K562 (cell line): ENCODE measurements around the gene ASCC1. TPM values are rescaled to one million over a fixed set of nuclear protein-coding genes. Genes with fewer than 3 reads are reported as not detected.

ENCODE experiments used
- ATAC-seq: fragments of 200-7000 bp; cut with Tn5 transposase; 3 replicates; pipeline ENCODE4 v1.9.1; 2020; ENCODE audit warnings: moderate library complexity
- BruUV-seq: library from RNA; stranded (reverse); fragments of 400-500 nt; replicated peaks from 2 replicates; lab custom pipeline; 2021; lab: Mats Ljungman, UMichigan
- CTCF ChIA-PET: fragments of 300-600 bp; formaldehyde crosslinking; extraction: SDS; loops from one replicate; lab custom pipeline; 2021; ENCODE audit warnings: low intra/inter-chr PET ratio; lab: Yijun Ruan, JAX
- POLR2A ChIA-PET: fragments of 300-600, 350-650 bp; sonication (Branson Sonifier 250); formaldehyde crosslinking; extraction: SDS; loops from one replicate; lab custom pipeline; 2021; ENCODE audit warnings: antibody characterized with exemption, inconsistent platforms; lab: Yijun Ruan, JAX
- DNase-seq, 4 experiments: peaks; one replicate each; pipeline versions ENCODE4 v3.0.0 to v3.0.0-alpha.2; 2011 to 2018; ENCODE audit warnings: low spot score in 3 of 4, mixed read lengths in 3 of 4; ENCODE audit errors: extremely low read depth in 1 of 4
- FAIRE-seq: peaks from 2 replicates; lab custom pipeline; 2011; peaks lifted over from hg19 to GRCh38; lab: Jason Lieb, UNC
- H2AFZ ChIP-seq: 2 replicates; pipeline ENCODE4 v1.6.0; 2011; ENCODE audit warnings: low read depth, low read length, control low read depth, inconsistent platforms
- H3K27ac ChIP-seq: fragments of 200-600 bp; 3 replicates; pipeline ENCODE4 v1.8.0; 2011; ENCODE audit warnings: low read depth, mild to moderate bottlenecking, control low read depth, inconsistent platforms, low read length, moderate library complexity, mixed read lengths; ENCODE audit errors: extremely low read depth
- H3K27me3 ChIP-seq, 2 experiments: fragments of 300-600 bp in 1 of 2; 2 replicates in 1 of 2; 3 replicates in 1 of 2; pipeline versions ENCODE4 v1.6.0 to v1.8.0; 2011; ENCODE audit warnings: inconsistent platforms in 2 of 2, low read length in 2 of 2, mild to moderate bottlenecking in 1 of 2, mixed read lengths in 1 of 2, moderate library complexity in 1 of 2; ENCODE audit not compliant: control insufficient read depth in 2 of 2, insufficient read depth in 2 of 2
- H3K36me3 ChIP-seq: fragments of 300-600 bp; 3 replicates; pipeline ENCODE4 v1.8.0; 2011; ENCODE audit warnings: mild to moderate bottlenecking, low read length, inconsistent platforms; ENCODE audit not compliant: control insufficient read depth, insufficient read depth
- H3K4me1 ChIP-seq, 2 experiments: fragments of 200-600 bp in 1 of 2; replicated peaks in 1 of 2; 2 replicates in 1 of 2; 3 replicates in 1 of 2; pipeline versions ENCODE4 v1.5.1 to v1.8.0; 2011; ENCODE audit warnings: inconsistent platforms in 2 of 2, low read length in 2 of 2, mild to moderate bottlenecking in 1 of 2, mixed read lengths in 1 of 2, moderate library complexity in 1 of 2; ENCODE audit not compliant: control insufficient read depth in 2 of 2, insufficient read depth in 2 of 2
- H3K4me2 ChIP-seq: 2 replicates; pipeline ENCODE4 v1.6.1; 2011; ENCODE audit warnings: low read length, control low read depth, inconsistent platforms, mixed read lengths; ENCODE audit not compliant: insufficient read depth
- H3K4me3 ChIP-seq: fragments of 200-600 bp; sonication (generic), shearing (Covaris generic); 2 replicates; pipeline ENCODE4 v1.5.1; 2016; ENCODE audit warnings: control low read depth, inconsistent platforms
- H3K79me2 ChIP-seq: fragments of 200-600 bp; 3 replicates; pipeline ENCODE4 v1.8.0; 2011; ENCODE audit warnings: low read length, inconsistent platforms; ENCODE audit not compliant: control insufficient read depth, insufficient read depth
- H3K9ac ChIP-seq, 2 experiments: 2 replicates each; pipeline versions ENCODE4 v1.6.0 to v1.6.1; 2011; ENCODE audit warnings: low read depth in 2 of 2, low read length in 2 of 2, control low read depth in 1 of 2, inconsistent platforms in 1 of 2, mild to moderate bottlenecking in 1 of 2, mixed read lengths in 1 of 2; ENCODE audit not compliant: insufficient read depth in 1 of 2
- H3K9me1 ChIP-seq: one replicate; pipeline ENCODE4 v1.6.0; 2011; ENCODE audit warnings: inconsistent platforms, mild to moderate bottlenecking, low read length, moderate library complexity; ENCODE audit not compliant: control insufficient read depth, insufficient read depth
- H3K9me3 ChIP-seq: replicated peaks from 2 replicates; pipeline ENCODE4 v1.5.1; 2011; ENCODE audit warnings: low read depth, low read length, inconsistent platforms; ENCODE audit not compliant: control insufficient read depth, insufficient read depth
- H4K20me1 ChIP-seq: replicated peaks from 2 replicates; pipeline ENCODE4 v1.6.1; 2011; ENCODE audit warnings: low read length, inconsistent platforms, mixed read lengths; ENCODE audit not compliant: control insufficient read depth, insufficient read depth
- ARID1B ChIP-seq: fragments of 450-650 bp; IDR thresholded peaks from 2 replicates; pipeline ENCODE4 v1.6.1; 2016; ENCODE audit warnings: antibody characterized with exemption, mild to moderate bottlenecking, inconsistent platforms
- BMI1 ChIP-seq: fragments of 150-350 bp; IDR thresholded peaks from 2 replicates; pipeline ENCODE4 v1.6.1; 2014; ENCODE audit warnings: low read length
- CEBPG ChIP-seq, 3 experiments: fragments of 200-800 bp in 1 of 3; sonication (Bioruptor generic) in 1 of 3; sonication (generic) in 1 of 3; formaldehyde crosslinking in 1 of 3; IDR thresholded peaks in 2 of 3; conservative IDR thresholded peaks in 1 of 3; 2 replicates each; pipeline versions ENCODE4 v1.6.1 to v1.8.0; 2016 to 2022; ENCODE audit warnings: missing compliant biosample characterization in 2 of 3, missing genetic modification characterization in 2 of 3, mild to moderate bottlenecking in 1 of 3, missing genetic modification reagents in 1 of 3
- ELF4 ChIP-seq: fragments of 450-650 bp; formaldehyde crosslinking; IDR thresholded peaks from 2 replicates; pipeline ENCODE4 v1.4.0; 2022; ENCODE audit warnings: missing genetic modification characterization
- GABPB1 ChIP-seq: sonication (generic); formaldehyde crosslinking; IDR thresholded peaks from 2 replicates; pipeline ENCODE4 v1.8.0; 2022; ENCODE audit warnings: mild to moderate bottlenecking, missing genetic modification reagents
- HNRNPUL1 ChIP-seq: fragments of 200-400 bp; formaldehyde crosslinking; IDR thresholded peaks from 2 replicates; pipeline ENCODE4 v1.6.1; 2017; ENCODE audit warnings: low read length
- SMARCB1 ChIP-seq: IDR thresholded peaks from 2 replicates; pipeline ENCODE4 v1.6.1; 2011; ENCODE audit warnings: improper control_type of control experiment, low read depth; ENCODE audit not compliant: insufficient read length
- SRF ChIP-seq, 2 experiments: fragments of 250-450, 450-650 bp in 1 of 2; sonication (Bioruptor Pico) in 1 of 2; sonication (generic) in 1 of 2; formaldehyde crosslinking; IDR thresholded peaks; 2 replicates each; pipeline versions ENCODE4 v1.5.0 to v1.5.1; 2020 to 2022; ENCODE audit warnings: mild to moderate bottlenecking in 1 of 2, missing genetic modification reagents in 1 of 2
- STAG1 ChIP-seq: sonication (generic); formaldehyde crosslinking; IDR thresholded peaks from 2 replicates; pipeline ENCODE4 v1.5.0; 2020; ENCODE audit warnings: missing genetic modification reagents, borderline replicate concordance
- ZKSCAN3 ChIP-seq: fragments of 250-450 bp; sonication (Bioruptor Pico); IDR thresholded peaks from 2 replicates; pipeline ENCODE4 v1.4.0; 2020
- ZNF263 ChIP-seq: sonication (generic); formaldehyde crosslinking; IDR thresholded peaks from 2 replicates; pipeline ENCODE4 v1.8.0; 2022; ENCODE audit warnings: mild to moderate bottlenecking, missing genetic modification reagents, borderline replicate concordance
- ZNF354B ChIP-seq: fragments of 250-450 bp; sonication (Bioruptor Pico); IDR thresholded peaks from 2 replicates; pipeline ENCODE4 v1.4.0; 2020
- ZNF384 ChIP-seq: IDR thresholded peaks from 2 replicates; pipeline ENCODE4 v1.6.1; 2012; ENCODE audit warnings: low read depth, low read length, improper control_type of control experiment
- WGBS: fragments of 100-300 bp; shearing (Covaris generic); methylation state at CpG from one replicate; pipeline ENCODE4 v1.1.6; 2016; ENCODE audit warnings: low coverage, mixed read lengths; ENCODE audit not compliant: insufficient coverage; ENCODE audit errors: missing lambda C conversion rate; 5-methylcytosine and 5-hydroxymethylcytosine counted together
- in situ Hi-C: fragments of 300-500 bp; cut with MboI; formaldehyde crosslinking; loops from 4 replicates; pipeline ENCODE4 v1.15.0; 2018; ENCODE audit warnings: inconsistent platforms, mixed read lengths
- intact Hi-C: fragments of 100-400 bp; cut with micrococcal nuclease; formaldehyde crosslinking; loops from 2 replicates; pipeline ENCODE4 v1.14.2; 2022
- polyA plus RNA-seq, 8 experiments: library from polyadenylated mRNA; depleted of rRNA in 4 of 8; stranded (reverse) in 5 of 8; unstranded in 3 of 8; fragments of >200 nt; fragmentation: Nextera tagmentation in 2 of 8; fragmentation: Illumina TruSeq in 1 of 8; extraction: Ambion mirVana in 2 of 8; extraction: Trizol in 1 of 8; gene quantifications; 2 replicates each; pipeline versions ENCODE4 v1.2.1 to v1.2.3, GENCODE V29; 2011 to 2014; ENCODE audit warnings: inconsistent platforms in 1 of 8, missing spikeins in 1 of 8
- total RNA-seq, 7 experiments: library from RNA; depleted of rRNA in 6 of 7; stranded (reverse); fragments of >200 nt in 6 of 7; fragmentation: Illumina TruSeq in 2 of 7; extraction: Trizol in 2 of 7; gene quantifications; 2 replicates each; pipeline versions ENCODE4 v1.2.1 to v1.2.3, GENCODE V29; 2011 to 2021; ENCODE audit warnings: low replicate concordance in 1 of 7
- TF ChIP-seq, protein P1 (sequence below): fragments of 250-450 bp; sonication (Bioruptor Pico); IDR thresholded peaks from 2 replicates; pipeline ENCODE4 v1.4.0; 2020

The ASCC1 gene
- total and polyA plus RNA-seq, 9 of the 15 experiments (the other 6 are each of a cell fraction or from before 2014, with no cell fraction given) = 31.7 to 73.3 (median 52.8) TPM

GRCh38 chr10:72105098-72105475 lies 111.0 kb downstream of the ASCC1 start:
- Histone ChIP-seq H3K36me3 (peaks cover 14% of the 10 kb centered on the region; the same call in 1 of the 3 replicates), H4K20me1 (no peaks in the 10 kb centered on the region)
- TF ChIP-seq BMI1 = no peak
- no peak for TF ChIP-seq ZNF263 (CRISPR knock-in tag)
- no peak for TF ChIP-seq ZNF384
- TF ChIP-seq, protein P1, sequence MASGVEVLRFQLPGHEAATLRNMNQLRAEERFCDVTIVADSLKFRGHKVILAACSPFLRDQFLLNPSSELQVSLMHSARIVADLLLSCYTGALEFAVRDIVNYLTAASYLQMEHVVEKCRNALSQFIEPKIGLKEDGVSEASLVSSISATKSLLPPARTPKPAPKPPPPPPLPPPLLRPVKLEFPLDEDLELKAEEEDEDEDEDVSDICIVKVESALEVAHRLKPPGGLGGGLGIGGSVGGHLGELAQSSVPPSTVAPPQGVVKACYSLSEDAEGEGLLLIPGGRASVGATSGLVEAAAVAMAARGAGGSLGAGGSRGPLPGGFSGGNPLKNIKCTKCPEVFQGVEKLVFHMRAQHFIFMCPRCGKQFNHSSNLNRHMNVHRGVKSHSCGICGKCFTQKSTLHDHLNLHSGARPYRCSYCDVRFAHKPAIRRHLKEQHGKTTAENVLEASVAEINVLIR = no peak
- TF ChIP-seq GABPB1 (CRISPR knock-in tag) = no peak
- no peak for TF ChIP-seq ARID1B
- no peak for TF ChIP-seq ZKSCAN3 (CRISPR knock-in tag)
- no peak for TF ChIP-seq CEBPG (CRISPR knock-in tag; IDR thresholded peaks at IDR 0.05)
- TF ChIP-seq CEBPG (tag; conservative IDR thresholded peaks at IDR 0.05 in 1 of 2, IDR thresholded peaks at IDR 0.05 in 1 of 2) = no peak
- no peak for TF ChIP-seq SMARCB1
- TF ChIP-seq SRF (CRISPR knock-in tag; IDR thresholded peaks at IDR 0.05) = no peak
- TF ChIP-seq ZNF354B (CRISPR knock-in tag) = no peak
- TF ChIP-seq STAG1 (CRISPR knock-in tag) = no peak
- TF ChIP-seq HNRNPUL1 = no peak
- no peak for TF ChIP-seq ELF4 (CRISPR knock-in tag)
- TF ChIP-seq, all 486 proteins: peak for 0
- no peaks in the 10 kb centered on the region for H3K9me3 ChIP-seq
- DNase-seq = no peak
- H3K4me3 ChIP-seq = no peak overlapping the region
- H3K27me3 ChIP-seq = no peaks in the 10 kb centered on the region
- whole genome bisulfite sequencing = 86% methylated on average over 9 of the region's 9 CpGs
- no peak overlapping the region for H3K27ac ChIP-seq
- no peak overlapping the region for H3K9ac ChIP-seq
- no peaks in the 10 kb centered on the region for H3K9me1 ChIP-seq
- CTCF ChIA-PET = no interaction called here
- no peak for ATAC-seq
- POLR2A ChIA-PET = no interaction called here
- H3K79me2 ChIP-seq = no peaks in the 10 kb centered on the region
- no peak overlapping the region for H3K4me2 ChIP-seq
- no TSS peak for BruUV-seq
- FAIRE-seq = no peak
- in situ Hi-C loops (no loop called here), intact Hi-C loops (no loop called here)
- H3K4me1 ChIP-seq = no peaks in the 10 kb centered on the region
- H2AFZ ChIP-seq = no peak overlapping the region
